Pons (tissue), 1 donor: ENCODE results near the gene CELSR1.

ENCODE experiments used
- DNase-seq: peaks from one replicate; pipeline ENCODE4 v3.0.0-alpha.2; 2016; ENCODE audit warnings: low spot score

Gene CELSR1

GRCh38 chr22:46575911-46576555 is 38.6 kb upstream of the CELSR1 start:
- DNase-seq: no peak

- DNase-seq: no peak
Measured at GRCh38 chr22:46574993-46575910, 37.8 kb upstream of the CELSR1 start.

- no peak for DNase-seq
Measured at GRCh38 chr22:46574438-46574992, 37.1 kb upstream of the CELSR1 start.

GRCh38 chr22:46573781-46574437 is 36.5 kb upstream of the CELSR1 start:
- DNase-seq: no peak

- no peak for DNase-seq
Measured at GRCh38 chr22:46572911-46573780, 35.7 kb upstream of the CELSR1 start.

GRCh38 chr22:46571642-46572250 is 34.3 kb upstream of the CELSR1 start:
- DNase-seq: no peak

- DNase-seq: no peak
Measured at GRCh38 chr22:46569848-46570695, 32.7 kb upstream of the CELSR1 start.

GRCh38 chr22:46569055-46569847 is 31.8 kb upstream of the CELSR1 start:
- DNase-seq: no peak

GRCh38 chr22:46568102-46568809 is 30.8 kb upstream of the CELSR1 start:
- DNase-seq: no peak

GRCh38 chr22:46567471-46567870 is 30.1 kb upstream of the CELSR1 start:
- DNase-seq: no peak

GRCh38 chr22:46564084-46564714 is 26.8 kb upstream of the CELSR1 start:
- DNase-seq: no peak

GRCh38 chr22:46563381-46564083 is 26.1 kb upstream of the CELSR1 start:
- DNase-seq: no peak

- no peak for DNase-seq
Measured at GRCh38 chr22:46561435-46561905, 24.1 kb upstream of the CELSR1 start.

GRCh38 chr22:46560696-46561295 is 23.4 kb upstream of the CELSR1 start:
- DNase-seq: no peak

GRCh38 chr22:46557736-46558480 is 20.5 kb upstream of the CELSR1 start:
- no peak for DNase-seq

- DNase-seq: no peak
Measured at GRCh38 chr22:46556775-46557174, 19.4 kb upstream of the CELSR1 start.
